Measurements from ENCODE around the gene MTMR4.
"Not testable (repeated sequence)": the region's sequence is repeated elsewhere in the genome, so short reads cannot be mapped to it uniquely, and the experiment has no call there.

Gene MTMR4

GRCh38 chr17:58513965-58514769, at the start of gene MTMR4:
MTMR4 (minus strand) TSS chr17:58514638; CDS start chr17:58514407, 231 bp downstream.
- H3K27ac Mint-ChIP-seq = peak within 1 kb of the TSS; percentile 84
- H3K4me3 Mint-ChIP-seq = peak within 1 kb of the TSS; percentile 93
- H3K27me3 Mint-ChIP-seq = no peaks in the 10 kb centered on the region
- H3K4me1 Mint-ChIP-seq (ENCODE audit: low read depth) = peaks cover 42% of the 10 kb centered on the region
- no peaks in the 10 kb centered on the region for H3K9me3 Mint-ChIP-seq (ENCODE audit: low read depth)
- H3K36me3 Mint-ChIP-seq = peaks cover 5% of the 10 kb centered on the region

- Mint-ChIP-seq H3K27me3 (peaks cover 4% of the 10 kb centered on the region), H3K36me3 (no peaks in the 10 kb centered on the region), H3K9me3 (ENCODE audit: low read depth) (no peaks in the 10 kb centered on the region), H3K27ac (no peak overlapping the region), H3K4me1 (ENCODE audit: low read depth) (peaks cover 5% of the 10 kb centered on the region), H3K4me3 (no peak overlapping the region)
Measured at GRCh38 chr17:58560511-58560910, 46.1 kb upstream of the MTMR4 start.

DNA sequence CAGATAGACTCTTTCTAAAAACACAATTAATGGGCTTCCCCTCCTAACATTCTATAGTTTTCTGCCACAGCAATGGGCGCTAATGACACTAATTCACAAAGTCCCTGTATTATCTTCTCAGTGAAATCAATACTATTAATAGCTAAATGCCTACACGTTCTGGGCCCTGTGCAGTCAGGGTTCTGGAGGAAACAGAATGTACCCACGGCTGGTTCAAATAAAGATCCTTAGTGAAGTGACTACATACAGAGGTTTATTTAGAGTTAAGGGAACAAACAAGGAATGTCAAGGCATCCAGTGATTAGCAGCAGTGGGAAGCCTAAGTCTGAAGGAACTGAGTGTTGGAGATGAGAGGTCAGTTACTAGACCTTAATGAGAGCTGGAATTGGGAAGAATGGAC, 43.5 kb upstream of the MTMR4 start:
- H3K9me3 Mint-ChIP-seq (ENCODE audit: low read depth) = no peaks in the 10 kb centered on the region
- peaks cover 4% of the 10 kb centered on the region for H3K27me3 Mint-ChIP-seq
- H3K4me1 Mint-ChIP-seq (ENCODE audit: low read depth) = peaks cover 5% of the 10 kb centered on the region
- H3K36me3 Mint-ChIP-seq = no peaks in the 10 kb centered on the region
- no peak overlapping the region for H3K4me3 Mint-ChIP-seq
- H3K27ac Mint-ChIP-seq = no peak overlapping the region

- Mint-ChIP-seq H3K27me3 (peaks cover 4% of the 10 kb centered on the region), H3K9me3 (ENCODE audit: low read depth) (no peaks in the 10 kb centered on the region), H3K4me3 (no peak overlapping the region), H3K36me3 (no peaks in the 10 kb centered on the region), H3K4me1 (ENCODE audit: low read depth) (peaks cover 5% of the 10 kb centered on the region), H3K27ac (no peak overlapping the region)
Measured at GRCh38 chr17:58556833-58557250, 42.4 kb upstream of the MTMR4 start.

- H3K27me3 Mint-ChIP-seq; H3K4me3 Mint-ChIP-seq; H3K27ac Mint-ChIP-seq; H3K9me3 Mint-ChIP-seq (ENCODE audit: low read depth); H3K4me1 Mint-ChIP-seq (ENCODE audit: low read depth); H3K36me3 Mint-ChIP-seq: not testable (repeated sequence)
Measured at GRCh38 chr17:58555109-58555508, 40.7 kb upstream of the MTMR4 start.

GRCh38 chr17:58541249-58541648, 26.8 kb upstream of the MTMR4 start:
- Mint-ChIP-seq H3K27me3 (no peaks in the 10 kb centered on the region), H3K4me1 (ENCODE audit: low read depth) (no peaks in the 10 kb centered on the region), H3K27ac (no peak overlapping the region), H3K4me3 (no peak overlapping the region), H3K9me3 (ENCODE audit: low read depth) (no peaks in the 10 kb centered on the region), H3K36me3 (no peaks in the 10 kb centered on the region)

DNA sequence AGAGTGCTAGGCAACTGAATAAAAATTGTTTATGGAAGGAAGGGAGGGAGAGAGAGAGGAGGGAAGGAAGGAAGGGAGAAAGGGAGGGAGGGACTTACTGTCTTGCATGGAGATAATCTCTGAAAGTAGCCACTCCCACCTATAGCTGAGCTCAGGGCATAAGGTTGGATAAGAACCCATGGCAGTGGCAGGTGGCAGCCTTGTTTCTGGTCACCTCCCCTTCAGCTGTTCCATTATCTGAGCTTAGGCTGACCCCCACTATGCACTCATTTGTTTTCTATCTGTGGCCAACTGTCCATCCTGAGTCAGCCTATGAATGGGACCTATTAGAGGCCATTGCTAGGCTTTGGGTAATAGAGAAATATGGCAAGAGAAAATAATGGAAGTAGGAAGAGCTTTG, 25.3 kb upstream of the MTMR4 start:
- H3K36me3 Mint-ChIP-seq = no peaks in the 10 kb centered on the region
- H3K27me3 Mint-ChIP-seq = no peaks in the 10 kb centered on the region
- H3K4me1 Mint-ChIP-seq (ENCODE audit: low read depth) = no peaks in the 10 kb centered on the region
- no peak overlapping the region for H3K4me3 Mint-ChIP-seq
- no peak overlapping the region for H3K27ac Mint-ChIP-seq
- H3K9me3 Mint-ChIP-seq (ENCODE audit: low read depth) = no peaks in the 10 kb centered on the region

DNA sequence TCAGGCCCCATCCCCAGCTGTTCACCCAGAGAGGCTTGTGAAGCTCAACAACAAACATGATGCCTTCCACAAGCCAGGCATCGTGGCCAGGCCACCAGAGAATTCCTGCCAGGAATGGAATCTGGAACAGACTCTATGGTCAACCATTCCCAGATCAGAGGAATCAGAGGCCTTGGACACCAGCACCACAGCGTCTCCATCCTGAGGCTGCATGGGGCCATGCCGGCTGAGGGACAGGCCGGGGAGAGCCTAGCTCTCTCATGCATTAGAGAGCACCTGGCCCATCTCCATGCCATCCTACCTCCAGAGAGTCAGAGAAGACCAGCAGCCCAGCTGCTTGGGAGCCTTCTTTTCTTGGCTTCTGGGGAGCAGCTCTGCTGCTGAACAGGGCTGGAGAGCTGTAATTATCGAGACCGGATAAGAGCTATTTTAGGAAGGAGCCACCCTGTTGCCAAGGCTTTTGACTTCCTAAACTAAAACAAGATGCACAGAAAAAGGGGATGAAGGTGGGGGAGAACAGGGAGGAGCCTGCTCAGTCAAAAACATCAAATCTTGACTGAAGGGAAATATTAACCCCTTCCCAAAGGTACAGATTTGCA, 24.5 kb upstream of the MTMR4 start:
- Mint-ChIP-seq H3K4me3 (no peak overlapping the region), H3K27ac (no peak overlapping the region), H3K27me3 (no peaks in the 10 kb centered on the region), H3K9me3 (ENCODE audit: low read depth) (no peaks in the 10 kb centered on the region), H3K36me3 (no peaks in the 10 kb centered on the region), H3K4me1 (ENCODE audit: low read depth) (no peaks in the 10 kb centered on the region)

GRCh38 chr17:58537266-58537665, 22.8 kb upstream of the MTMR4 start:
- Mint-ChIP-seq H3K4me3 (no peak overlapping the region), H3K27ac (no peak overlapping the region), H3K27me3 (no peaks in the 10 kb centered on the region), H3K4me1 (ENCODE audit: low read depth) (no peaks in the 10 kb centered on the region), H3K36me3 (no peaks in the 10 kb centered on the region), H3K9me3 (ENCODE audit: low read depth) (no peaks in the 10 kb centered on the region)

DNA sequence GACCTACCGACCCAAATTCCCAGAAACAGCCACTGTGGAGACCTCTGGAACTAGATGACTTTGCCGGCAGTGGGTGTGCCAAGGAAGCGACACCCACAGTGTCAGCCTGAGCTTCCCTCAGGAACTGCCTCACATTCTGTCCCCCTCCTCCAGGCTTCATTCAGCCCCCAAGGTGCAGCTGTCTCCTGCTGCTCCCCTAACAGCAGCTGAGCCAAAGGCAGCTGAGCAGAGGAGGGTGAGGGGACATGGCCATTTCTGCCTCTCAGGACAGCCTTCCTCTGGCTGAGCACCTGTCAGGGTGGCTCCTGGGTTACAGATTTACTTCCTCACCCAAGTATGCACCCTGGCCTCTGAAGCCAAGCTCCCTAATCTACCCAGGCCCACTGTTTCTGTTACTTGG, 22.1 kb upstream of the MTMR4 start:
- H3K9me3 Mint-ChIP-seq (ENCODE audit: low read depth) = no peaks in the 10 kb centered on the region
- no peaks in the 10 kb centered on the region for H3K36me3 Mint-ChIP-seq
- no peaks in the 10 kb centered on the region for H3K4me1 Mint-ChIP-seq (ENCODE audit: low read depth)
- no peak overlapping the region for H3K4me3 Mint-ChIP-seq
- no peaks in the 10 kb centered on the region for H3K27me3 Mint-ChIP-seq
- no peak overlapping the region for H3K27ac Mint-ChIP-seq

DNA sequence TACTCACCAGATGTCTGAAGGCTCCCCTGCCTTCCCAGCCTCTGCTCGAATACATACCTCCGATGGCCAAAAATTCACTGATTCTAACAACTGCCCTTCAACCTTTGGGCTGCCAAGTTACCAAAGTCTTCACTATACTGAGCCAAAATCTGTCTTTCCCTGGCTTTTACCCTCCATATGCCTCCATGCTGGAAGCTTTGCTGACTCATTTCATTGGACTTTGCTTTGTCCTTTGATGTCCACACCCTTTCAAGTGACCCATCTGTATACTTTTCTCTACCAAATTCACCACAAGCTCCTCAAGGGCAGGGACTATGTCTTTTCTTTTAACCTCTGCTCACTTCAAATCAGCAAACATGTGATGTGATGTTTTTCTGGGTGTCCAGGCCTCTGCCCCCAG, 21.0 kb upstream of the MTMR4 start:
- Mint-ChIP-seq H3K4me3 (no peak overlapping the region), H3K27me3 (no peaks in the 10 kb centered on the region), H3K9me3 (ENCODE audit: low read depth) (no peaks in the 10 kb centered on the region)

DNA sequence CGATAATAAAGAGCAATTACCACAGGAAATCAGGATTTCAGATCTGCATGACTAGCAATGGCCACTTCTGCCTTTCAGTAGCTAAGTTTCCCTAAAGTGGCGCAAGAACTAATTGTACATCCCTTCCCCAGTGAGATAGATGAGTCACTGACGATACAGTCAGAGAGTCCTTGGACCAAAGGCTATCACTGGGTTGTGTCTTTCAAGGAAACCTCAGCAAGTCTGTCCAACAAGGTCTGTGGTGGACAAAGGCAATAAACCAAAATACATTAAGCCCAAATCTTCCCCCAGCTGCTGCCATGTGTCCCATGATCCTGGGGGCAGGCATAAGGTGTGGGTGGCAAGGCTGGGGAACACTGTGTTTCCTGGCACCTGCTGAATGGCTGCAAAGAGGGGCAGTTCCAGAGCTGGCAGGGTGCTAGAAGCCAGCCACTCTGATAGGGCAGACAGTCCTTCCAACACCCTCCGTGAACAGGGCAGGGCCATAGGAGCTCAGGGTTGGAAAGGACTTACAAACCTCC, 20.5 kb upstream of the MTMR4 start:
- Mint-ChIP-seq H3K9me3 (ENCODE audit: low read depth) (no peaks in the 10 kb centered on the region), H3K36me3 (no peaks in the 10 kb centered on the region), H3K27me3 (no peaks in the 10 kb centered on the region), H3K27ac (no peak overlapping the region), H3K4me1 (ENCODE audit: low read depth) (no peaks in the 10 kb centered on the region), H3K4me3 (no peak overlapping the region)

More for the DNA sequence above, 21.0 kb upstream of the MTMR4 start:
- Mint-ChIP-seq H3K4me1 (ENCODE audit: low read depth) (no peaks in the 10 kb centered on the region), H3K36me3 (no peaks in the 10 kb centered on the region), H3K27ac (no peak overlapping the region)

DNA sequence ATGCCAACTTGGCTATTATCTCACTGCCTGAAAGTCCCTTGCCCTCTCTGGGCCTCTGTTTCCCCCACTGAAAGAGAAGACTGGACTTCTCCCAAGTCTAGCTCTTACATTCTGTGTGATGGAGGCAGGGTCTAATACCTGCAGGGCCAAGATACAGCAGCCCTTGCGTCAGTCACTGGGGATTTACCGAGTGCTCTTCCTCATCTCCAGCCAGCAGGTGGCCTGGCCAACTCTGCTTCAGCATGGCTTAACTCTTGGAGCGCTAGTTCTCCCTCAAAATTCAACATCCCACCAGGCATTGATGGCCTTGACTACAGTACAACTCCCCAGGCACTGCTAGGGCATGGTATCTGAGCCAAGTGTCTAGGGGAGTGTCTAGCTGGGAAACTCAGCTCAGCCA, 19.9 kb upstream of the MTMR4 start:
- no peaks in the 10 kb centered on the region for H3K27me3 Mint-ChIP-seq
- H3K27ac Mint-ChIP-seq = no peak overlapping the region
- H3K4me3 Mint-ChIP-seq = no peak overlapping the region

GRCh38 chr17:58533616-58534188, 19.3 kb upstream of the MTMR4 start:
- H3K27ac Mint-ChIP-seq = no peak overlapping the region
- no peaks in the 10 kb centered on the region for H3K4me1 Mint-ChIP-seq (ENCODE audit: low read depth)
- no peak overlapping the region for H3K4me3 Mint-ChIP-seq

More for the DNA sequence above, 19.9 kb upstream of the MTMR4 start:
- Mint-ChIP-seq H3K36me3 (no peaks in the 10 kb centered on the region), H3K4me1 (ENCODE audit: low read depth) (no peaks in the 10 kb centered on the region), H3K9me3 (ENCODE audit: low read depth) (no peaks in the 10 kb centered on the region)

DNA sequence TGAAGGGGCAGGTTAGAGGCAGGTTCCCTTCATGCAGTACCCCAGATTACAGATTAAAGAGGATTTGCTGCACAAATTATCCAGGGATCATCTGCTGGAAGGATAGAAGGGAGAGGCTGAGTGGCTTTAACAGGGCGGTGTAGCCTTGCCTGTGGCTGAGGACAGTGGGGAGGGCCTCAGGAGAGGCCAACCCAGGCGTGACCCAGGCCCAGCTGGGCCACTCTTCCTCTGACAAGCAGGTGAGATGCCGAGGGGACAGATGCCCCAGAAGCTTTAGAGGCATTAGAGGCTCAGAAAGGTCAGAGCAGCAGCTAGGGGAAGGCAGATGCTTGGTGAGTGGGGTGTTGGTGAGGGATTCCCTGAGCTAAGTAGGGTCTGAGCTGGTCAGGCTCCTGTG, 18.1 kb upstream of the MTMR4 start:
- no peaks in the 10 kb centered on the region for H3K4me1 Mint-ChIP-seq (ENCODE audit: low read depth)
- no peaks in the 10 kb centered on the region for H3K27me3 Mint-ChIP-seq
- peak overlapping the region; percentile 69 for H3K4me3 Mint-ChIP-seq
- no peak overlapping the region for H3K27ac Mint-ChIP-seq
- H3K9me3 Mint-ChIP-seq (ENCODE audit: low read depth) = no peaks in the 10 kb centered on the region
- no peaks in the 10 kb centered on the region for H3K36me3 Mint-ChIP-seq

More at GRCh38 chr17:58533616-58534188, 19.3 kb upstream of the MTMR4 start:
- H3K9me3 Mint-ChIP-seq (ENCODE audit: low read depth) = no peaks in the 10 kb centered on the region
- no peaks in the 10 kb centered on the region for H3K27me3 Mint-ChIP-seq
- no peaks in the 10 kb centered on the region for H3K36me3 Mint-ChIP-seq

All from activated naive CD8-positive, alpha-beta T cell (primary cell).